ENCODE data around the gene SORCS2. TPM values are rescaled to one million over a fixed set of nuclear protein-coding genes. Genes with fewer than 3 reads are reported as not detected.

The SORCS2 gene
- total RNA-seq, 1 experiment from 2014 or later, result 4.1 TPM

GRCh38 chr4:7649741-7650531, 457.6 kb downstream of the SORCS2 start:
- Histone ChIP-seq H3K4me3 (ENCODE audit: low read length) (peak overlapping the region; percentile 9; the same call in 1 of the 2 replicates), H3K79me2 (ENCODE audit: low read length) (no peaks in the 10 kb centered on the region), H3K4me2 (ENCODE audit: low read length) (peak overlapping the region; percentile 70), H3K27ac (ENCODE audit: low read length) (peak overlapping the region; percentile 84), H3K27me3 (ENCODE audit: low read length) (no peaks in the 10 kb centered on the region), H3K36me3 (ENCODE audit: low read depth, low read length) (no peaks in the 10 kb centered on the region), H3K9me3 (ENCODE audit: low read length) (no peaks in the 10 kb centered on the region), H3K9me2 (replicated peaks; ENCODE audit: low read length) (no peaks in the 10 kb centered on the region), H3F3A (ENCODE audit: low read length, unreplicated experiment) (no peaks in the 10 kb centered on the region), H2AFZ (ENCODE audit: low read length) (peak overlapping the region; percentile 38; the same call in 1 of the 2 replicates), H3K4me1 (ENCODE audit: insufficient read depth, low read length) (peaks cover 35% of the 10 kb centered on the region), H3K9ac (ENCODE audit: low read length) (peak overlapping the region; percentile 48; the same call in 1 of the 2 replicates), H4K20me1 (ENCODE audit: low read length) (no peaks in the 10 kb centered on the region)
- ChIA-PET CTCF (interaction anchor here (0.8 to 1.2 kb wide), 4 partner anchors 23 to 352 kb away, joined by 3 to 5 read pairs (median 4); no protein-coding TSS in a partner anchor), POLR2A (ENCODE audit: unreplicated experiment) (interaction anchor here (0.7 kb wide), 1 partner anchor 218 kb away, joined by 3 read pairs; no protein-coding TSS in a partner anchor)
- TF ChIP-seq EZH2phosphoT487 (IDR thresholded peaks at IDR 0.05; ENCODE audit: borderline replicate concordance, low read length) (no peak), EZH2 (IDR thresholded peaks at IDR 0.05; ENCODE audit: low read length, unreplicated experiment) (no peak)
- TF ChIP-seq, protein P1, sequence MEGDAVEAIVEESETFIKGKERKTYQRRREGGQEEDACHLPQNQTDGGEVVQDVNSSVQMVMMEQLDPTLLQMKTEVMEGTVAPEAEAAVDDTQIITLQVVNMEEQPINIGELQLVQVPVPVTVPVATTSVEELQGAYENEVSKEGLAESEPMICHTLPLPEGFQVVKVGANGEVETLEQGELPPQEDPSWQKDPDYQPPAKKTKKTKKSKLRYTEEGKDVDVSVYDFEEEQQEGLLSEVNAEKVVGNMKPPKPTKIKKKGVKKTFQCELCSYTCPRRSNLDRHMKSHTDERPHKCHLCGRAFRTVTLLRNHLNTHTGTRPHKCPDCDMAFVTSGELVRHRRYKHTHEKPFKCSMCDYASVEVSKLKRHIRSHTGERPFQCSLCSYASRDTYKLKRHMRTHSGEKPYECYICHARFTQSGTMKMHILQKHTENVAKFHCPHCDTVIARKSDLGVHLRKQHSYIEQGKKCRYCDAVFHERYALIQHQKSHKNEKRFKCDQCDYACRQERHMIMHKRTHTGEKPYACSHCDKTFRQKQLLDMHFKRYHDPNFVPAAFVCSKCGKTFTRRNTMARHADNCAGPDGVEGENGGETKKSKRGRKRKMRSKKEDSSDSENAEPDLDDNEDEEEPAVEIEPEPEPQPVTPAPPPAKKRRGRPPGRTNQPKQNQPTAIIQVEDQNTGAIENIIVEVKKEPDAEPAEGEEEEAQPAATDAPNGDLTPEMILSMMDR (conservative IDR thresholded peaks at IDR 0.05; ENCODE audit: low read depth, low read length), result no peak
- intact Hi-C loops (cut with micrococcal nuclease), result loop anchor here (1.0 kb wide), 1 partner anchor 188 kb away; no protein-coding TSS in a partner anchor
- DNase-seq (peak; percentile 84), ATAC-seq (peak; percentile 69)
- BruUV-seq (replicated peaks), result no TSS peak

- Histone ChIP-seq H3F3A (ENCODE audit: low read length, unreplicated experiment) (no peaks in the 10 kb centered on the region), H3K36me3 (ENCODE audit: low read depth, low read length) (no peaks in the 10 kb centered on the region), H4K20me1 (ENCODE audit: low read length) (no peaks in the 10 kb centered on the region), H2AFZ (ENCODE audit: low read length) (0 out of 2 replicates have a peak overlapping the region, but pooled peaks have one; percentile 38), H3K27ac (ENCODE audit: low read length) (peak overlapping the region; percentile 84), H3K9ac (ENCODE audit: low read length) (peak overlapping the region; percentile 48; the same call in 1 of the 2 replicates), H3K9me2 (replicated peaks; ENCODE audit: low read length) (no peaks in the 10 kb centered on the region), H3K4me1 (ENCODE audit: insufficient read depth, low read length) (peaks cover 35% of the 10 kb centered on the region), H3K4me2 (ENCODE audit: low read length) (peak overlapping the region; percentile 70), H3K4me3 (ENCODE audit: low read length) (no peak overlapping the region; the same call in 1 of the 2 replicates), H3K27me3 (ENCODE audit: low read length) (no peaks in the 10 kb centered on the region), H3K79me2 (ENCODE audit: low read length) (no peaks in the 10 kb centered on the region), H3K9me3 (ENCODE audit: low read length) (no peaks in the 10 kb centered on the region)
- no peak for TF ChIP-seq EZH2 (IDR thresholded peaks at IDR 0.05; ENCODE audit: low read length, unreplicated experiment)
- TF ChIP-seq, protein P1 (conservative IDR thresholded peaks at IDR 0.05; ENCODE audit: low read depth, low read length), result peak; percentile 44
- TF ChIP-seq EZH2phosphoT487 (IDR thresholded peaks at IDR 0.05; ENCODE audit: borderline replicate concordance, low read length), result no peak
- POLR2A ChIA-PET (ENCODE audit: unreplicated experiment), result interaction anchor here (0.7 kb wide), 1 partner anchor 219 kb away, joined by 3 read pairs; no protein-coding TSS in a partner anchor
- peak; percentile 69 for ATAC-seq
- BruUV-seq (replicated peaks), result no TSS peak
- CTCF ChIA-PET, result interaction anchor here (0.6 to 1.2 kb wide), 6 partner anchors 22 to 353 kb away, joined by 3 to 5 read pairs (median 4); no protein-coding TSS in a partner anchor
- intact Hi-C loops (cut with micrococcal nuclease), result loop anchor here (1.0 kb wide), 1 partner anchor 188 kb away; no protein-coding TSS in a partner anchor
- DNase-seq, result peak; percentile 62
Observed at GRCh38 chr4:7650606-7651385, 458.5 kb downstream of the SORCS2 start.

Data from PC-3 (cell line).